Retinal pigment epithelial cell (primary cell): Measurements from ENCODE around the gene RAB8B.

Source experiments
- DNase-seq: peaks from one replicate; pipeline ENCODE4 v3.0.0-alpha.2; 2010; ENCODE audit warnings: low read depth
- H3K4me3 ChIP-seq: 2 replicates; pipeline ENCODE4 v1.5.1; 2011; ENCODE audit warnings: mild to moderate bottlenecking, low read length, control low read depth, moderate library complexity
- CTCF ChIP-seq: conservative IDR thresholded peaks from 2 replicates; pipeline ENCODE4 v1.5.1; 2011; ENCODE audit warnings: low read depth, low read length, control low read depth, inconsistent platforms

The RAB8B gene

GRCh38 chr15:63181648-63182047 lies 7.8 kb upstream of the RAB8B start:
- TF ChIP-seq CTCF, result no peak
- DNase-seq, result no peak

GRCh38 chr15:63185206-63185605 lies 4.2 kb upstream of the RAB8B start:
- TF ChIP-seq CTCF, result no peak

More at GRCh38 chr15:63181648-63182047, 7.8 kb upstream of the RAB8B start:
- H3K4me3 ChIP-seq, result no peak overlapping the region

GRCh38 chr15:63186065-63186464 lies 3.3 kb upstream of the RAB8B start:
- DNase-seq, result no peak
- no peak overlapping the region for H3K4me3 ChIP-seq
- TF ChIP-seq CTCF, result no peak

More at GRCh38 chr15:63185206-63185605, 4.2 kb upstream of the RAB8B start:
- no peak for DNase-seq
- no peak overlapping the region for H3K4me3 ChIP-seq

- H3K4me3 ChIP-seq, result no peak overlapping the region
- TF ChIP-seq CTCF, result no peak
- no peak for DNase-seq
These were observed 1.7 kb upstream of the RAB8B start for GRCh38 chr15:63187589-63188226.

- DNase-seq, result no peak
- peak overlapping the region; percentile 74 for H3K4me3 ChIP-seq
- no peak for TF ChIP-seq CTCF
These were observed 1.0 kb upstream of the RAB8B start for GRCh38 chr15:63188247-63188925.

- DNase-seq, result no peak
- H3K4me3 ChIP-seq, result peak overlapping the region; percentile 88
- no peak for TF ChIP-seq CTCF
These were observed 749 bp downstream of the RAB8B start for GRCh38 chr15:63189941-63190768.
